Gastroesophageal sphincter (tissue), 4 donors: Measurements from ENCODE around the gene ELMO3. TPM values are rescaled to one million over a fixed set of nuclear protein-coding genes. Genes with fewer than 3 reads are reported as not detected.

Source experiments
- ATAC-seq: fragments of 150-250 bp; one replicate; pipeline ENCODE4 v1.9.1; 2016; ENCODE audit warnings: mild to moderate bottlenecking, moderate library complexity
- H3K27ac ChIP-seq, 4 donors: fragments of 200-600 bp; sonication (generic) in 3 of 4; 1 replicate in 3 of 4; 2 replicates in 1 of 4; pipeline ENCODE4 v1.5.1; 2016 to 2019
- H3K27me3 ChIP-seq: fragments of 200-600 bp; sonication (generic); one replicate; pipeline ENCODE4 v1.5.1; 2019
- H3K36me3 ChIP-seq, 2 donors: fragments of 200-600 bp; sonication (generic); one replicate each; pipeline ENCODE4 v1.5.1; 2019; ENCODE audit warnings: control low read depth in 1 of 2
- H3K4me1 ChIP-seq, 3 donors: fragments of 200-600 bp; sonication (generic); 1 replicate in 2 of 3; 2 replicates in 1 of 3; pipeline ENCODE4 v1.5.1; 2016 to 2019; ENCODE audit warnings: control low read depth in 2 of 3
- H3K4me3 ChIP-seq, 2 donors: fragments of 200-600 bp; sonication (generic); one replicate each; pipeline ENCODE4 v1.5.1; 2019; ENCODE audit warnings: mild to moderate bottlenecking in 1 of 2, moderate library complexity in 1 of 2
- H3K9me3 ChIP-seq, 3 donors: fragments of 200-600 bp; sonication (generic); one replicate each; pipeline ENCODE4 v1.5.1; 2017 to 2019; ENCODE audit warnings: control low read depth in 2 of 3
- CTCF ChIP-seq, 4 experiments: fragments of 200-600 bp in 2 of 4; fragments of 450-650 bp in 2 of 4; sonication (generic) in 1 of 4; IDR thresholded peaks; one replicate each; pipeline ENCODE4 v1.5.1; 2017 to 2019; ENCODE audit warnings: antibody characterized with exemption in 4 of 4, mild to moderate bottlenecking in 2 of 4, moderate library complexity in 2 of 4
- EP300 ChIP-seq: sonication (generic); formaldehyde crosslinking; IDR thresholded peaks from one replicate; pipeline ENCODE4 v1.6.1; 2017; ENCODE audit warnings: antibody characterized with exemption, mild to moderate bottlenecking
- POLR2A ChIP-seq, 2 donors: fragments of 450-650 bp; IDR thresholded peaks; one replicate each; pipeline ENCODE4 v1.6.1; 2017; ENCODE audit warnings: antibody characterized with exemption in 2 of 2, mild to moderate bottlenecking in 2 of 2, moderate library complexity in 1 of 2
- POLR2AphosphoS5 ChIP-seq: sonication (generic); formaldehyde crosslinking; IDR thresholded peaks from one replicate; pipeline ENCODE4 v1.6.1; 2017; ENCODE audit warnings: antibody characterized with exemption
- WGBS, 2 donors: methylation state at CpG; one replicate each; pipeline ENCODE4 v1.1.5; 2018; ENCODE audit warnings: low coverage in 1 of 2; 5-methylcytosine and 5-hydroxymethylcytosine counted together
- total RNA-seq, 4 donors: library from RNA; depleted of rRNA; stranded (reverse); fragments of >200 nt; gene quantifications; one replicate each; pipeline ENCODE4 v1.1.0, GENCODE V29; 2016

ELMO3 gene
- total RNA-seq, 4 donors from 2014 or later = 0.15 to 3.9 (median 1.3) TPM

- TF ChIP-seq CTCF (IDR thresholded peaks at IDR 0.05) (no peak), POLR2A (IDR thresholded peaks at IDR 0.05) (peak in 1 of 2 donors; percentile 13)
- H3K9me3 ChIP-seq = no peaks in the 10 kb centered on the region
- no peak for ATAC-seq
These were observed 8.5 kb downstream of the ELMO3 start for GRCh38 chr16:67207249-67208091.

DNA sequence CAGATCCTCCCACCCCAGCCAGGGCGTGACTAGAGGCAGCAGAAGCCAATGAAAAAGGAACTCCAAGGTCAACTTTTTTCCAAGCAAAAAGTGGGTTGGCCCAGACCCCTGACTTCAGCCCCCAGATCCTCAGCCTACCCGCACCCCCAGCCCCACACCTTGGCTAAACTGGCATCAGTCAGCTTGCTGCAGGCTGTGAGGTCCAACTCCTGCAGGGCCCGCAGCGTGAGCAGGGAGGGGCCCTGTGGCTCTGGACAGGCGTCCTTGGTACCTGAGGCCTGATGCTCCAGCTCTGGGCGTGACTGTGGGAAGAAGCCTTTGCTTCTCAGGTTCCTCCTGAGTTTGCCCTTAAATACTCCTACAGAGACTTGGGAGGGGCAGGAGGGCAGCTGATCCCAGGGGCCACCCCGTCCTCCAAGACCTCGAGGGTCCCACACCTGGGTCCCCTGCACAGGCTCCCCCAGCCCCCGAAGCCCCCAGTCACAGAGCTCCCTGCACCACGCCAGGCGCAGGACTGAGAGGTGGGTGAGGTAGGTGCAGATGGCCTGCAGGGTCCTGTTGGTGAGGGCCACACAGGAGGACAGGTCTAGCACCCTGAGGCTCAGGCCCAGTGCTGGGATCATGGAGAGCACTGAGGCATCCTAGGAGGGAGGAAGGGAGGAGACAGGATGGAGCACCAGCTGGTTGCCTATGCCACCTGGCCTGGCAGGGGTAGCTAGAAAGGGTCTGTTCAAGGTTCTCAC, 9.4 kb downstream of the ELMO3 start:
- TF ChIP-seq EP300 (no peak), POLR2A (IDR thresholded peaks at IDR 0.05) (no peak), POLR2AphosphoS5 (no peak), CTCF (IDR thresholded peaks at IDR 0.05) (no peak)
- no peaks in the 10 kb centered on the region for H3K27me3 ChIP-seq
- H3K9me3 ChIP-seq = no peaks in the 10 kb centered on the region
- no CpG with 5 or more reads among the region's 11 CpGs for WGBS, 2 donors
- no peaks in the 10 kb centered on the region for H3K4me1 ChIP-seq
- no peak overlapping the region for H3K27ac ChIP-seq
- no peak overlapping the region for H3K4me3 ChIP-seq
- ATAC-seq = no peak
- peaks cover 0 to 54% of the 10 kb centered on the region in 2 donors for H3K36me3 ChIP-seq

More at GRCh38 chr16:67207249-67208091, 8.5 kb downstream of the ELMO3 start:
- 33% methylated on average over 1 of the region's 21 CpGs; no CpG with 5 or more reads in 1 of the 2 donors for WGBS, 2 donors
- Histone ChIP-seq H3K27ac (no peak overlapping the region), H3K27me3 (no peaks in the 10 kb centered on the region), H3K4me3 (no peak overlapping the region), H3K4me1 (no peaks in the 10 kb centered on the region), H3K36me3 (peaks cover 0 to 58% of the 10 kb centered on the region in 2 donors)

GRCh38 chr16:67209565-67209964, 10.6 kb downstream of the ELMO3 start:
- no peaks in the 10 kb centered on the region for H3K27me3 ChIP-seq
- H3K4me1 ChIP-seq = no peaks in the 10 kb centered on the region
- WGBS, 2 donors = 73 to 100% methylated on average over 1 to 2 of the region's 8 CpGs
- TF ChIP-seq POLR2A (IDR thresholded peaks at IDR 0.05) = no peak
- no peak for ATAC-seq
- no peak overlapping the region for H3K4me3 ChIP-seq
- H3K9me3 ChIP-seq = no peaks in the 10 kb centered on the region
- peaks cover 0 to 49% of the 10 kb centered on the region in 2 donors for H3K36me3 ChIP-seq
- no peak overlapping the region for H3K27ac ChIP-seq

DNA sequence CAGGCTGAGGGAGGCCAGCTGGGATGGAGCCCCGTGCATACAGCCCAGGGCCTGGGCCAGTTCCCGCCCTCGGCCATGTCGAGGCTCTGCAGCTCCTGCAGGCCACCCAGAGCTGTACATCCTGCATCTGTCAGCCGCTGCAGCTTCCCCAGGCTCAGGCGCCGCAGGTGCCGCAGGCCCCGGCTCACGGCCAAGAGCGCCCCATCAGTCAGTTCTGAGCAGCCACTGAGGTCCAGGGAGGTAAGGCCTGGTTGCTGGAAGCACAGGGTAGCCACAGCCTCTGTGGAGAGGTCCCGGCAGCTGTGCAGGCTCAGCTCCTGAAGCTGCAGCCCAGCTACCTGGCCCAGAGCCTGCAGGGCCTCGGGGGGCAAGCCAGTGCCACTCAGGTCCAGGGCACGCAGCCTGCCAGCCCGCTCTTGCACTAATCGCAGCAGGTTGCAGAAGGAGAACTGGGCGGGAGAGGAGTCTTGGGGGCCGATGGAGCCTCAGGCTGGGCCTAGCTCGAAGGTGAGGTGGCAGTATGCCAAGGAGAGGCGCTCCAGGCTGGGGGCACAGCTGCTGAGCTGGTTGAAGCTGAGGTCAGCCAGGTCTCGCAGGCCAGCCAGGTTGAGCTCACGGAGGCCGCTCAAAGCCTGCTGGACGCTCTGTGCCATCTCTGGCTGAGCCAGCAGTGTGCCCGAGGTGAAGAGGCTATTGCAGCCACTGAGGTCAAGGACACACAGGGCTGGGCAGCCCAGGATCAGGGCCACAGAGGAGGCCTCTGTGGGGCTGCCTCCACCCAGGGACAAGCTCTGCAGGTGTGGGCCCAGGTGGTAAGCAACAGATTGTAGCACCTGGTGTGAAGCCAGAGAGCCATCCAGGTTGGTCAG, 11.4 kb downstream of the ELMO3 start:
- WGBS, 2 donors = 100% methylated on average over 3 of the region's 25 CpGs; no CpG with 5 or more reads in 1 of the 2 donors
- Histone ChIP-seq H3K36me3 (peaks cover 0 to 49% of the 10 kb centered on the region in 2 donors), H3K27me3 (no peaks in the 10 kb centered on the region), H3K9me3 (no peaks in the 10 kb centered on the region), H3K4me1 (no peaks in the 10 kb centered on the region), H3K27ac (no peak overlapping the region), H3K4me3 (no peak overlapping the region)
- TF ChIP-seq EP300 (no peak), POLR2A (IDR thresholded peaks at IDR 0.05) (no peak), POLR2AphosphoS5 (no peak), CTCF (IDR thresholded peaks at IDR 0.05) (no peak)
- ATAC-seq = no peak

- ATAC-seq = no peak
- H3K4me1 ChIP-seq = peaks cover 0 to 13% (median 0%) of the 10 kb centered on the region in 3 donors
- 57% methylated on average over 6 of the region's 7 CpGs; no CpG with 5 or more reads in 1 of the 2 donors for WGBS, 2 donors
- H3K4me3 ChIP-seq = no peak overlapping the region
- H3K36me3 ChIP-seq = peaks cover 0 to 60% of the 10 kb centered on the region in 2 donors
- H3K27ac ChIP-seq = no peak overlapping the region
- no peak for TF ChIP-seq CTCF (IDR thresholded peaks at IDR 0.05)
- TF ChIP-seq POLR2A (IDR thresholded peaks at IDR 0.05) = no peak
- TF ChIP-seq POLR2AphosphoS5 = no peak
- TF ChIP-seq EP300 = no peak
- H3K9me3 ChIP-seq = no peaks in the 10 kb centered on the region
- no peaks in the 10 kb centered on the region for H3K27me3 ChIP-seq
These were observed 12.7 kb downstream of the ELMO3 start for GRCh38 chr16:67211674-67212073.
